GM19238 (cell line): ENCODE measurements around the gene OR2V1.
A peak's percentile ranks its signal among the peaks of the same experiment; 100 is the strongest.
"Not testable (repeated sequence)": the region's sequence is repeated elsewhere in the genome, so short reads cannot be mapped to it uniquely, and the experiment has no call there.

Source experiments
- DNase-seq: peaks from one replicate; pipeline ENCODE4 v3.0.0; 2011; ENCODE audit warnings: low spot score; ENCODE audit not compliant: insufficient read length

Gene OR2V1, protein sequence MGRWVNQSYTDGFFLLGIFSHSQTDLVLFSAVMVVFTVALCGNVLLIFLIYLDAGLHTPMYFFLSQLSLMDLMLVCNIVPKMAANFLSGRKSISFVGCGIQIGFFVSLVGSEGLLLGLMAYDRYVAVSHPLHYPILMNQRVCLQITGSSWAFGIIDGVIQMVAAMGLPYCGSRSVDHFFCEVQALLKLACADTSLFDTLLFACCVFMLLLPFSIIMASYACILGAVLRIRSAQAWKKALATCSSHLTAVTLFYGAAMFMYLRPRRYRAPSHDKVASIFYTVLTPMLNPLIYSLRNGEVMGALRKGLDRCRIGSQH

DNA sequence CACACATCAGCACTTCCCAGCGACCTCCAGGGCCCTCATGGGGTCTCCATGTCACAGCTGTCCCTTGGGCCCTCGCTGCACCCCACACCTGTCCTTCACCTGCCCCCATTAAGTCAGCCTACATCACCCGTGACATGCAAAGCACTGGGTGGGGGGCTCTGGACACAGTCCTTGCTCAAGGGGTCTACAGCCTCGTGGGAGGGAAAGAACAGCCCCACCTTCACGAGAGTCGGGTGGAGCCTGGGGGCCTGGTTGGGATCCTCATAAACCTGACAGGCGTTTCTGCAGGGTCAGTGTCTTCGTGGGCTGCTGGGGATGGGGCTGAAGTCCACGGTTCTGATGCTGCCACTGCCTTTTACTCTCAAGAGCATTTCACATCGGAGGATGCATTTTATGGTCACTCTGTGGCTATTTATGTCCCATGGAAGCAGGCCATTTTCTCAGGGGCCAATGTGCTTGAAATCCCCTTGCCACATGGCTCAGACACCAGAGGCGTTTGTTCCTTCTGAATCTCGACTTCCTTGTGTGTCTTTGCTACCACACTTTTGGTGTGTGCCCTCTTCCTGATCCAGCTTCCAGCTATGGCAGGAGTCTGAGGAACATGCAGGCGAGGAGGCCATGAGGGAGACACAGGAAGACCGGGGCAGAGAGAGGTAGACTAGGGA is at the start of gene OR2V1:
TSS of gene OR2V1 (minus strand) at position 338 of the 665 bp plus-strand sequence. CDS start 5,865 bp downstream, outside the sequence.
- no peak for DNase-seq

DNA sequence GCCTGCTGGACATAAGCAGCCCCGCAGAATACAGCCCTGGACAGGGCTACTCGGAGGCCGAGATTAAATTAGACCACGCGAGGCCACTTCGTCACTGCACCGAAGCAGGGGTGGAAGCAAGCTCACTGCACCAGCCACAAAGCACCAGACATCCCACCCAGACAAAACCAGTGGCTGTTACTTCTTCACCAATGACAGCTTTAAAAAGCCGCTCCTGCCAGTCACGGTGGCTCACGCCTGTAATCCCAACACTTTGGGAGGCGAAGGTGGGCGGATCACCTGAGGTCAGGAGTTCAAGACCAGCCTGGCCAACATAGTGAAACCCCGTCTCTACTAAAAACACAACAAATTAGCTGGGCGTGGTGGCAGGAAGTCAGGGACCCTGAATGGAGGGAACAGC is 46.6 kb upstream of the OR2V1 start:
- not testable (repeated sequence) for DNase-seq

- no peak for DNase-seq
Observed at GRCh38 chr5:181176254-181176952, 45.4 kb upstream of the OR2V1 start.

DNA sequence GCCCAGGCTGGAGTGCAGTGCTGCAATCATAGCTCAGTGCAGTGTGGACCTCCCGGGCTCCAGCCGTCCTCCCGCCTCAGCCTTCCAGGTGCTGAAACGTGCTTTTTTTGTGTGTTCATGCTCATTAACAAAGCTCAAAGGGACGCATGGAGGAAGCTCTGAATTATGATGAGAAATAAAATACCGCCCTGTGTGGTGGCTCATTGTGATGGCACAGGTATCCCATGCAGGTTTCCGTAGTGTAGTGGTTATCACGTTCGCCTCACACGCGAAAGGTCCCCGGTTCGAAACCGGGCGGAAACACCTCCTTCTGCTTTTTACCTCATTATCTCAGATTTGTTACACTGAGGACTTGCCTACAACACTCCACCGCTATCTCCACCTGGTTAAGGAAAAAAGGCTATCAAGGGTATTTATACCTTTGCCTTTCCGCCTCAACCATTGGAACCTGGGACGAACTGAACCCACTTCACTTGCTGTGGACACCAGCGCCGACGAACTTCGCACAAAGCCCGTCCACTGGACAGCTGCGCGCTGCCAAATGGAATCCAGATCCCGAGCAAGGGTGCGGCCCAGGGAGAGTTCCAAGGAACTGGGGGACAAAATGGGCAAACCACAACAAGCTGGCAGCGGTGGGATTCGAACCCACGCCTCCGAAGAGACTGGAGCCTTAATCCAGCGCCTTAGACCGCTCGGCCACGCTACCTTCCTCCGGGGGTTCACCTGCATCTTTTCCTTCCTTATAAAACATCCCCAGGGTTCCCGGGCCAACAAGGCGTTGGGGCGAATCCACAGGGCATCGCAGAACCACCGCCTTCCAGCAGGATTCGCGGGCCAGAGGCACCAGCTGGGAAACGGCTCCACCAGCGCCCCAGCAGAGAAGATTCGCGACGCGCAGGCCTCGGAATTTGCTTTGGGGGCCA is 42.7 kb upstream of the OR2V1 start:
- DNase-seq: peak; percentile 13

- DNase-seq: no peak
Observed at GRCh38 chr5:181173027-181173419, 42.1 kb upstream of the OR2V1 start.

DNA sequence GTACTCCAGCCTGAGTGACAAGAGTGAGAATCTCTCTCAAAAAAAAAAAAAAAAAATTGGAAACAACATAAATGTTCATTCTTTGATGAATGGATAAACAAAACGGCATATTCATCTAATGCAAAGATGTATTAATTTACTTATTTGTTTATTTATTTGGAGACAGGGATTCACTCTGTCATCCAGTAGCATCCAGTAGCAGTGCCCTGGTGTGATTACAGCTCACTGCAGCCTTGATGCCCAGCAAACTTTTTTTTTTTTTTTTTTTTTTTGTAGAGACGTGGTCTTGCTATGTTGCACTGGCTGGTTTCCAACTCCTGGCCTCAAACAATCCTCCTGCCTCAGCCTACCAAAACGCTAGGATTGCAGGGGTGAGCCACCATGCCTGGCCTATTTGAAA is 40.8 kb upstream of the OR2V1 start:
- DNase-seq: no peak

DNA sequence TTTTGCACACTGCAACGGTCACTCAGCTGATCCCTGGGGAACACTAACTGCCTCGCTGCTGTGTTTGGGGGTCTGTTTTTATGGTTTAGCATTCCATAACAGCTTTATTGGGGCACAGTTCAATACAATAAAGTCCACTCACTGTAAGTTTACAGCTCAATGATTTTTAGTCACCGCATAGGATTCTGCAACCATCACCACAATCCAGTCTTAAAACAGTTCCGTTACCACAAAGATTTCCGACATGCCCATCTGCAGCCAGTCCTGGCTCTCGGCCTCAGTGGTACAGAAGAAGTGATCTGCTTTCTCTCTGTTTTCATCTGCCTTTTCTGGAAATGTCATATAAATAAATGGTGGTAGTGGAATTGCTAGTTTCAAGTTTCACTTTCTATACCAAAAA is 40.0 kb upstream of the OR2V1 start:
- DNase-seq: no peak

GRCh38 chr5:181170237-181170825 is 39.4 kb upstream of the OR2V1 start:
- no peak for DNase-seq

DNA sequence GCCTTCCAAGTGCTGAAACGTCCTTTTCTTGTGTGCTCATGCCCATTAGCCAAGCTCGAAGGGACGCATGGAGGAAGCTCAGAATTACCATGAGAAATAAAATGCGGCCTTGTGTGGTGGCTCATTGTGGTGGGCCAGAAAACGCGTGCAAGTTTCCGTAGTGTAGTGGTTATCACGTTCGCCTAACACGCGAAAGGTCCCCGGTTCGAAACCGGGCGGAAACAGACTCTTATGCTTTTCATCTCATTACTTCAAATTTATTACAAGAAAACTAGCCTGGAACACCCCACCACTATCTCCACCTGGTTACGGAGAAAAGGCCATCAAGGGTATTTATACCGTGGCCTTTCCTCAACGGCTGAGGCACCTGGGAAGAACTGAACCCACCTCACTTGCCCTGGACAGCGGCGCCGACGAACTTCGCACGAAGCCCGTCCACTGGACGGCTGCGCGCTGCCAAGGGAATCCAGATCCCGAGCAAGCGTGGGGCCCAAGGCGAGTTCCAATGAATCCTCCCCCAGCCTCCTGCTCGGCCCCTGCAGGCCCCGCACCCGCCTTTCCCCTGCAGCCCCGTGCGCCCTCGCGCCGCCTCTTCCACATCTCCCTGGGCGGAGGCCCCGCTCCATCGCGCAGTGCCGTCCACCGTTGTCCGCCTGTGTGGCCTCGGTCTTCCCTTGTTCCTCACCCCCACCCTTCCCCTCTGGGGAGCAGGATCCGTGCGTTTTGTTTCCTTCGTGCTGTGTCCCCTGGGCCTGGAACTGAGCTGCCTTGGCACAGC is 38.7 kb upstream of the OR2V1 start:
- DNase-seq: peak; percentile 11

DNA sequence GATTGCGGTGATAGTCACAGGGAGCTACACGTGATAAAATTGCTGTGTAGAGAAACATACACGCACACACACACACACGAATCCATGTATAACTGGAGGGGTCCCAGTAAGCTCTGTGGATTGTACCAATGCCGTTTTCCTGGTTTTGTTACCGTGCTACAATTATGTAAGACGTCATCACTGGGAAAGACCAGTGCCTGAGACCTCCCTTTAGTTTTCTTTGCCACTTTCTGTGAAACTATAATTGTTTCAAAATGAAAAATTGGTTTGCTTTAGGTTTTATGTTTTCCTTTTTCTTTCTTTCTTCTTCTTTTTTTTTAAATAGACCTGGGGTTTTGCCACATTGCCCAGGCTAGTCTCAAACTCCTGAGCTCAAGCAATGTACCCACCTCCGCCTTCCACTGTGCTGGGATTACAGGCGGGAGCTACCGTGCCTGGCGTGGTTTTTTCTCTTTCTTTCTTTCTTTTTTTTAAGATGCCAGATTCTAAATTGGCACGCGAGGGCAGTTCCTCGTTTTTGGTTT is 37.7 kb upstream of the OR2V1 start:
- DNase-seq: no peak

- no peak for DNase-seq
Observed at GRCh38 chr5:181167814-181168488, 37.0 kb upstream of the OR2V1 start.

DNA sequence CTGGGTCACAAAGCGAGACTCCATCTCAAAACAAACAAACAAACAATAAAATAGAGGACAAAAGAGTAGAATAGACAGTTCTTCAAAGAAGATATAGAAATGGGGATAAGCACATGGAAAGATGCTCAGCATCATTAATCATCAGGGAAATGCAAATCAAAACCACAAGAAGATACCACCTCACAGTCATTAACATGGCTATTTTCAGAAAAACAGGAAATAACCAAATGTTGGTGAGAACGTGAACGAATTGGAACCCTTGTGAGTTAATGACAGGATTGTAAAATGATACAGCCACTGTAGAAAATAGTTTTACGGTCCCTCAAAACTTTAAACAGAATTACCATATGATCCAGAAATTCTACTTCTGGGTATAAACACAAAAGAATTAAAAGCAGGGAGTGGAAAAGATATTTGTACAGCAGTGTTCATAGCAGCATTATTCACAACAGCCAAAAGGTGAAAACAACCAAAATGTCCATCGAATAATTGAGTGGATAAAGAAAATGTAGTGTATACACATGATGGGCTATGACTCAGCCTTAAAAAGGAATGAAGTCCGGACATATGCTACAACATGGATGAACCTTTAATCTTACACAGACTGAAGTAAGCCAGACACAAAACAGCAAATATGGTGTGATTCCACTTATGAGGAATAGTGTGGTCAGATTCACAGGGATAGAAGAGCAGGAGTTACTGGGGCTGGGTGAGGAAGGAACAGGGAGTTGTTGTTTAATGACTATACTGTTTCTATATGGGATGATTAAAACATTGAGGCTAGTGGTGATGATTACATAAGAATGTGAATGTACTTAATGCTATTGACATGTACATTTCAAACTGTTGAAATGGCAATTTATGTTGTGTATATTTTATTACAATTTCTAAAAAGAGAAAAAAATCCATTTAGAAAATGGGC is 36.1 kb upstream of the OR2V1 start:
- DNase-seq: no peak

DNA sequence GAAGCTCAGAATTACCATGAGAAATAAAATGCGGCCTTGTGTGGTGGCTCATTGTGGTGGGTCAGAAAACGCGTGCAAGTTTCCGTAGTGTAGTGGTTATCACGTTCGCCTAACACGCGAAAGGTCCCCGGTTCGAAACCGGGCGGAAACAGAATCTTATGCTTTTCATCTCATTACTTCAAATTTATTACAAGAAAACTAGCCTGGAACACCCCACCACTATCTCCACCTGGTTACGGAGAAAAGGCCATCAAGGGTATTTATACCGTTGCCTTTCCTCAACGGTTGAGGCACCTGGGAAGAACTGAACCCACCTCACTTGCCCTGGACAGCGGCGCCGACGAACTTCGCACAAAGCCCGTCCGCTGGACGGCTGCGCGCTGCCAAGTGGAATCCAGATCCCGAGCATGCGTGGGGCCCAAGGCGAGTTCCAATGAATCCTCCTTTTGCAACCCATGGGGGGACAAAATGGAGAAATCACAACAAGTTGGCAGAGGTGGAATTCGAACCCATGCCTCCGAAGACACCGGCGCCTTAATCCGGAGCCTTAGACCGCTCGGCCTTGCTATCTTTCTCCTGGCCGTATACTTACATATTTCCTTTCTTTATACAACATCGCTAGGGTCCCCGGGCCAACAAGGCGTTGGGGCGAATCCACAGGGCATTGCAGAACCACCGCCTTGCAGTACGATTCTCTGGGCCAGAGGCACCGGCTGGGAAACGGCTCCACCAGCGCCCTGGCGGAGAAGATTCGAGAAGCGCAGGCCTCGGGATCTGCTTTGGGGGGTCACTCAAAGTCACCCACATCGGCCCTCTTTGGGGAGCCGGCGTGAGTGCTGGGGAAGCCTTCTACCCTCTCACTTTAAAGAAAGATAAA is 33.3 kb upstream of the OR2V1 start:
- no peak for DNase-seq

DNA sequence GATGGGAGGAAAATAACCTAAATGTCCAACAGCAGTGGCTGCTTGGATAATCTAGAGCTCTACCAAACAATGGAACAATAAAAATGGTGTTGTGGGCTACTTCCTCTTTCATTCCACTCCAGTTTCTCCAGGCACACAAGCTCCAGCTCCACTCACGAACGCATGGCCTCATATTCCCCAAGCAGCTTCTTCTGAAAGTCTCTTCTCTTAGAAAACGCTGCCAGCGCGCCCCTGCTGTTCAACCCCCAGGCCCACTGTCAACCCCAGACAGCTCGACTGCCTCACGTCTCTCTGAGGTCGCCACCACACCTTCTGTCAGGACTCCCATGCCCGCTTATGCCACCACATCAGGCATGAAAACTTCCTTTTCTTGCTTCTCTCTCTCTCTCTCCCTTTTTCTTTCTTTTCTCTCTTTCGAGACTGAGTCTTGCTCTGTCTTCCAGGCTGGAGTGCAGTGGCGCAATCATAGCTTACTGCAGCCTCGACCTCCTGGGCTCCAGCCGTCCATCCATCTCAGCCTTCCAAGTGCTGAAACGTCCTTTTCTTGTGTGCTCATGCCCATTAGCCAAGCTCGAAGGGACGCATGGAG is 32.6 kb upstream of the OR2V1 start:
- DNase-seq: no peak

GRCh38 chr5:181161534-181162175 is 30.7 kb upstream of the OR2V1 start:
- no peak for DNase-seq

GRCh38 chr5:181160755-181161533 is 30.0 kb upstream of the OR2V1 start:
- not testable (repeated sequence) for DNase-seq
